ENCODE results near the gene SIX3.

The SIX3 gene

GRCh38 chr2:44935729-44936098 lies 5.8 kb upstream of the SIX3 start:
- Histone ChIP-seq H3K4me1 (ENCODE audit: insufficient read depth, low read length) (peaks cover 6% of the 10 kb centered on the region), H3K36me3 (ENCODE audit: insufficient read depth, low read length) (no peaks in the 10 kb centered on the region), H3K9ac (ENCODE audit: low read depth, low read length) (no peak overlapping the region; the same call in 1 of the 2 replicates), H3K9me3 (ENCODE audit: control insufficient read depth, insufficient read depth, low read length) (no peaks in the 10 kb centered on the region)

- H3K36me3 ChIP-seq (ENCODE audit: insufficient read depth, low read length) = no peaks in the 10 kb centered on the region
- H3K9me3 ChIP-seq (ENCODE audit: control insufficient read depth, insufficient read depth, low read length) = no peaks in the 10 kb centered on the region
- H3K4me1 ChIP-seq (ENCODE audit: insufficient read depth, low read length) = peaks cover 2% of the 10 kb centered on the region
- H3K9ac ChIP-seq (ENCODE audit: low read depth, low read length) = no peak overlapping the region
These were observed 5.2 kb upstream of the SIX3 start for GRCh38 chr2:44936275-44936674.

- Histone ChIP-seq H3K36me3 (ENCODE audit: insufficient read depth, low read length) (no peaks in the 10 kb centered on the region), H3K9me3 (ENCODE audit: control insufficient read depth, insufficient read depth, low read length) (no peaks in the 10 kb centered on the region), H3K4me1 (ENCODE audit: insufficient read depth, low read length) (no peaks in the 10 kb centered on the region; the same call in none of the 2 replicates), H3K9ac (ENCODE audit: low read depth, low read length) (peak overlapping the region; percentile 31; the same call in 1 of the 2 replicates)
These were observed 4.5 kb upstream of the SIX3 start for GRCh38 chr2:44936715-44937687.

DNA sequence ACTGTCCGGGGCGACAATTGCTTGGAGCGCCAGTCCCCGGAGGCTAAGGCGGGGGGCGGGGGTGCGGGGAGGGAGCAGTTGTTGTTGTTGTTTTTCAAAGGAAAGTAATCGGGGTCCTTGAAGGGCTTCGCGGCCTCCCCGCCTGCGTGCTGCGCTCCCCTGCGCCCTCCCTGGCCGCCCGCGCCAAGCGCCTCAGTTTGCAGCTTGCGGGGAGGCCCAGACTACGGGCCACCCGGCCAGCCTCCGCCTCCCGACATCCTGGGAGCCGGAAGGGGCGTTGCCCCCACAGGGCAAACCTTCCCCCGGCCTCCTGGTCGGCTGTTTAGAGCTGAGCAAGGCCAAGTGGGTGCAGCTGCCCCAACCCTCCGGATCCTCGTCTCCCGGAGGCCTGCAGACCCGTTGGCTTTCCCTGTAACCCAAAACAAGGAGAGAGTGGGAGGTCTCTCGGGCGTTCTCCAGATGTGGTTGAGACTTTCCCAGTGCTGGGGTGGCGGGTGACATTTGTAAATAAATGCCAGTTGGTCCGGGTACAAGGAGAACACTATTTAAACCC lies 3.7 kb upstream of the SIX3 start:
- H3K36me3 ChIP-seq (ENCODE audit: insufficient read depth, low read length) = no peaks in the 10 kb centered on the region
- no peaks in the 10 kb centered on the region; the same call in none of the 2 replicates for H3K4me1 ChIP-seq (ENCODE audit: insufficient read depth, low read length)
- no peaks in the 10 kb centered on the region for H3K9me3 ChIP-seq (ENCODE audit: control insufficient read depth, insufficient read depth, low read length)
- peak overlapping the region; percentile 31; the same call in 1 of the 2 replicates for H3K9ac ChIP-seq (ENCODE audit: low read depth, low read length)

DNA sequence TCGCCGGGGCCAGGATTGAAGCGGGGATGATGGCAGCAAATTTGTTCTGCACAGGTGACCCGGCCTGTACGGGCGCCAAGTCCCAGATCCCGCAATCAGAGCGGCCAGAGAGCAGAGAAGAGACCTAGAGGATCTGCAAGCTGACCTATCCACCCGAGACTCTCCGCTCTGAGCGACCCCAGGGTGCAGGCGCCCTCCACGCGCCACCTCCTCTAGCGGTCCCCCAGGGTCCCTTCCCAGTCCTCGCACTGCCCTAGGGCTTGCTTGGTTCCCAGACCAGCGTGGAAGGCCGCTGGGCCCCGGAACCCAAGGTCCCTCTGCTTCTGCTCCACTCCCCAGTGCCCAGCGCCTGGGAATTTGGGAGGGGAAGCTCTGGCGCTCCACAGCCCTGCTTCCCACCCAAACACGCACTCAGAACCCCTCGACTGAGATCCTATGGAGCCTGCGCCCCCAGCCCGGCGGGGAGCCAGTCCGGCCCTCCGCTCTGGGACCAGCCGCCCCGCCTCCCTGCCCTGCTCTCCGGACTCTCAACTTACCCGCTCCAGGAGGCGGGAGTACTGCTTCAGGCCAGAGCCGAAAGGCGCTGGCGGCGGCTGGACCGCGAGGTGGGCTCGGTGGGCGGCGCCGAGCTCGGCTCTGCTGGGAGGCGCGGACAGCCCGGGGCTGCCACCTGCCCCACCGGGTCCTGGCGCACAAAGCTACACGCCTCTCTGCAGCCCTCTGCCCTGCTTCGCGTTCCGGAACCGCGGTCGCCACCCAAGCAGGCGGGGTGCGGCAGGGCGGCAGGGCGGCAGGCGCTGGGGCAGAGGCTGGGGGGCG lies 3.0 kb upstream of the SIX3 start:
- Histone ChIP-seq H3K9me3 (ENCODE audit: control insufficient read depth, insufficient read depth, low read length) (no peaks in the 10 kb centered on the region), H3K4me1 (ENCODE audit: insufficient read depth, low read length) (no peaks in the 10 kb centered on the region; the same call in none of the 2 replicates), H3K9ac (ENCODE audit: low read depth, low read length) (peak overlapping the region; percentile 31; the same call in 1 of the 2 replicates), H3K36me3 (ENCODE audit: insufficient read depth, low read length) (no peaks in the 10 kb centered on the region)

DNA sequence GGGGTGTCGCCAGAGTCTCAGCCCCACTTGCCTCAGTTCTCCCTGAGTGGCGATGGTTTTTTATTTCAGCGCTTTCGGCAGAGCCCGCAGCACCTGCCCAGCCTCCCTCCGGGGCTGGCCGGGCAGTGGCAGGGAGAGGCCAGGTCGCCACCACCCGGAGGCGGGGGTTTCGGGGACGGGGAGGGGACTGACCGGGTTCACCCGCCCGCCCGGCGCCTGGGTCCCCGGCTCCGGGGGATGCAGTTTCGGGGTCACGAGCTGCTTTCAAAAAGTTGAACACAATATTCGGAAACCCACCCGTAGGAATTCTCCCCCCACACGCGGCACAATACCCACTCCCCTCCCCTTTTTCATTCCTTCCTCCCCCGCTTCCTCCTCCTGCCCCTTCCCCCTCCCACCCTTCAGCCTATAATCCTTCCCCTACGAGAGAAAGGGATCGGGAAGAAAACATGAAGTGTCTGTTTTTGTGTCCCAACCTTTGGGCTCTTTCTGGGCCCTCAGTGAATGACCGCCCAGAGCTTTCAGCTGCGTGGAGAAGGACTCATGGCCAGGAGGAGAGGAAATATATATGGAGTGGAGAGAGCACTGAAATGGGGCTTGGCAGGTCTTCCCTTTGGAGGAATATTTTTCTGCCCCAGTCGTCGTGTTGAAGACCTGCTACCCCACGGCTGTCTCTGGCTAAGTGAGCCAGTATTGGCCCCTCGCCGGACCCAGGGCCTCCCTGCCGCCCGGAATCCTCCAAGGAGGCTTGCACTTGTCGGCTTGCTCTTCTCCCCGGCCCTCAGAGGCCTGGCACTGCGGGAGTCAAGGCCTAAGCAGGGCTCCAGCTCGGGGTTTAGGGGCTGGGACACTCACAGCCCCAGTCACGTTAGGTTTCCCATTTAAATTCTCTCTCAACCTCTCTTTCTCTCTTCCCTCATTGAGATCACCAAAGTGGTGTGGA lies 2.1 kb upstream of the SIX3 start:
- Histone ChIP-seq H3K9me3 (ENCODE audit: control insufficient read depth, insufficient read depth, low read length) (no peaks in the 10 kb centered on the region), H3K36me3 (ENCODE audit: insufficient read depth, low read length) (no peaks in the 10 kb centered on the region), H3K9ac (ENCODE audit: low read depth, low read length) (peak overlapping the region; percentile 31; the same call in 1 of the 2 replicates), H3K4me1 (ENCODE audit: insufficient read depth, low read length) (no peaks in the 10 kb centered on the region; the same call in none of the 2 replicates)

GRCh38 chr2:44940049-44940494 lies 1.4 kb upstream of the SIX3 start:
- Histone ChIP-seq H3K9ac (ENCODE audit: low read depth, low read length) (no peak overlapping the region), H3K36me3 (ENCODE audit: insufficient read depth, low read length) (no peaks in the 10 kb centered on the region), H3K9me3 (ENCODE audit: control insufficient read depth, insufficient read depth, low read length) (no peaks in the 10 kb centered on the region), H3K4me1 (ENCODE audit: insufficient read depth, low read length) (no peaks in the 10 kb centered on the region; the same call in none of the 2 replicates)

DNA sequence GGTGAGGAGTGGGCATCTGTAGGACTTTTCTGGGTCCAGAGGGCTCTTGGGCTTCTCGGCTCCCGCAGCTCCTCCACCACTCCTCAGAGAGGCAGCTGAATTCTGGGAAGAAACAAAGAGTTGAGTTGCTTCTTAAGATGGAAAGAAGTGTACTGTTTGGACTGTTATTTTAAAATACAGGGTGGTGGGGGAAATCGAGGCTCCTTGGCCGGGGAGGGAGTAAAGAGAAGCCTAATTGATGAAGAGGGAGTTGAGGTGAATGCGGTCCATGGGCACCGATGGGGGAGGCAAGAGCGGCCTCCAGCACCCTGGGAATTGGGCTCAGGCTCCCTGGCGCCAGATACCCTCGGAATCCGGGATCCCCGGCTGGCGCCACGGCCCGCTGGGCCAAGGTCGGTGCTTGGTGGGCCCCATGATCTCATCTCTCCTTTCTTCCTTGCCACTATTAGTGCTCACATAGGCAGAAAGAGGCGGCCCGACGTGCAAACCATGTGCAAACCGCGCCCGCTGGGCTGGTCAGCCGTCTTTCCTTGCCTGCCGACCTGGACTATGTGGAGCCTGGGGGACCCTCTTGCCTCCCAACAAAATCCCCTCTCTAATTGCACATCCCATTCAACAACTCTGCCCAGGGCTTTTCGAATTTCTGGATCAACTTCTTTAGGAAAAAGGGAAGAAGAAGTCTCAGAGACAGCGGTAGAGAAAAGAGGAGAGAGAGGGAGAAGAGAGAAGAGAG lies 604 bp upstream of the SIX3 start:
- H3K9ac ChIP-seq (ENCODE audit: low read depth, low read length) = no peak overlapping the region
- peaks cover 2% of the 10 kb centered on the region for H3K4me1 ChIP-seq (ENCODE audit: insufficient read depth, low read length)
- H3K36me3 ChIP-seq (ENCODE audit: insufficient read depth, low read length) = no peaks in the 10 kb centered on the region
- H3K9me3 ChIP-seq (ENCODE audit: control insufficient read depth, insufficient read depth, low read length) = no peaks in the 10 kb centered on the region

DNA sequence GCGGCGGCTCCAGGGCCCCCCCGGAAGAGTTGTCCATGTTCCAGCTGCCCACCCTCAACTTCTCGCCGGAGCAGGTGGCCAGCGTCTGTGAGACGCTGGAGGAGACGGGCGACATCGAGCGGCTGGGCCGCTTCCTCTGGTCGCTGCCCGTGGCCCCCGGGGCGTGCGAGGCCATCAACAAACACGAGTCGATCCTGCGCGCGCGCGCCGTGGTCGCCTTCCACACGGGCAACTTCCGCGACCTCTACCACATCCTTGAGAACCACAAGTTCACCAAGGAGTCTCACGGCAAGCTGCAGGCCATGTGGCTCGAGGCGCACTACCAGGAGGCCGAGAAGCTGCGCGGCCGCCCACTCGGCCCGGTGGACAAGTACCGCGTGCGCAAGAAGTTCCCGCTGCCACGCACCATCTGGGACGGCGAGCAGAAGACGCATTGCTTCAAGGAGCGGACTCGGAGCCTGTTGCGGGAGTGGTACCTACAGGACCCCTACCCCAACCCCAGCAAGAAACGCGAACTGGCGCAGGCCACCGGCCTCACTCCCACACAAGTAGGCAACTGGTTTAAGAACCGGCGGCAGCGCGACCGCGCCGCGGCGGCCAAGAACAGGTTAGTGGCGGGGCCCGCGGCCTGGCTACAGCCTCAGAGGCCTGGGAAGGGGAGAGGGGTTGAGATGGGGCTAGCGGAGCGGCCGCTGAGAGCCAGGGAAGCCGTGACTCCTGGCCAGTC lies 965 bp downstream of the SIX3 start:
- Histone ChIP-seq H3K9me3 (ENCODE audit: control insufficient read depth, insufficient read depth, low read length) (no peaks in the 10 kb centered on the region), H3K9ac (ENCODE audit: low read depth, low read length) (peak overlapping the region; percentile 17; the same call in 1 of the 2 replicates), H3K4me1 (ENCODE audit: insufficient read depth, low read length) (peaks cover 3% of the 10 kb centered on the region; the same call in 1 of the 2 replicates), H3K36me3 (ENCODE audit: insufficient read depth, low read length) (no peaks in the 10 kb centered on the region)

- H3K36me3 ChIP-seq (ENCODE audit: insufficient read depth, low read length) = no peaks in the 10 kb centered on the region
- H3K4me1 ChIP-seq (ENCODE audit: insufficient read depth, low read length) = peaks cover 3% of the 10 kb centered on the region; the same call in 1 of the 2 replicates
- peak overlapping the region; percentile 17; the same call in 1 of the 2 replicates for H3K9ac ChIP-seq (ENCODE audit: low read depth, low read length)
- H3K9me3 ChIP-seq (ENCODE audit: control insufficient read depth, insufficient read depth, low read length) = no peaks in the 10 kb centered on the region
These were observed 1.7 kb downstream of the SIX3 start for GRCh38 chr2:44943031-44943692.

GRCh38 chr2:44943693-44944101 lies 2.2 kb downstream of the SIX3 start:
- Histone ChIP-seq H3K4me1 (ENCODE audit: insufficient read depth, low read length) (peaks cover 3% of the 10 kb centered on the region; the same call in 1 of the 2 replicates), H3K36me3 (ENCODE audit: insufficient read depth, low read length) (no peaks in the 10 kb centered on the region), H3K9ac (ENCODE audit: low read depth, low read length) (no peak overlapping the region; the same call in 1 of the 2 replicates), H3K9me3 (ENCODE audit: control insufficient read depth, insufficient read depth, low read length) (no peaks in the 10 kb centered on the region)

All from ES-I3 (cell line).